Activated CD4-positive, alpha-beta T cell treated with anti-CD3 and anti-CD28 coated beads, Interleukin-2, Interleukin-6, amounts not matched to agents 100 ng/mL and 50 ng/mL, durations not matched to agents 16 hours and 8 hours (primary cell): ENCODE data around the gene DNAJC24.

Experiments used
- DNase-seq: peaks from one replicate; pipeline ENCODE4 v3.0.0-alpha.2; 2020

The DNAJC24 gene

DNA sequence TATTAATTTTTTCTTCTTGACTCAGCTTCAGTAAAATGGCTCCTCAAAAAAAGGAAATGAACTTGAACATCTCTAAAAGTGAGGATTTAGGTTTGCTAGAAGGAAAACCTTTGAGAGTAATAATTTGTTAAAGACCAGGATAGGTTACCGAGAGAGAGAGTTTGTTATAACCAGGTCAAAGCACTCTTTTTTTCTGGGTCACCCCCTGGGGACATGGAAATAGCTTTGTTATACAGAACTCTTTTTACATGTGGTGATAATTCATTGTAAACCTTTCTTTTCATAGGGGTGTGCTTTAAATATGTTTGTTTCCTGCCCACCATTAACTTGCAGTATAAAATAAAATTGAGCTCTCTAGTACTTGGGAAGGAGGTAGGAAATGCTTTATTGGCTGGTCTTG is 47.7 kb downstream of the DNAJC24 start:
- DNase-seq = no peak

- no peak for DNase-seq
Measured at GRCh38 chr11:31417816-31418215, 48.2 kb downstream of the DNAJC24 start.

DNA sequence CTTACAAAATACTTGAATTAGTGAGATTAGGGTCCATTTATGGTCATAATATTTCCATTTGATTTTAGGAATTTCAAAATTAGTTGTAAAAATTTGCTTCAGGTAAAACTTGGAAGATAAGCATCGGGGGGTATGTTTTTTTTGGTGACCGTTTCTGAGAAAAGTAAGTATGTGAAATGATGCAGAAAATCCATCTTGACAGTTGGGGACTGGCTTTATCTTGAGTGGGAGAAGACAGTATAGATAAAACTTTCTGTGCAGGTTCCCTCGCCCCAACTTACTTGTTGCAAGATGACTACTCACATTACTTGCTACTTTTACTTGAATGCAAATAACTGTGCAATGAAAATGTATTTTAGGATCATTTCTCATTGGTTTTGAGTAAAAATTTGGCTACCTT is 49.5 kb downstream of the DNAJC24 start:
- DNase-seq = no peak

DNA sequence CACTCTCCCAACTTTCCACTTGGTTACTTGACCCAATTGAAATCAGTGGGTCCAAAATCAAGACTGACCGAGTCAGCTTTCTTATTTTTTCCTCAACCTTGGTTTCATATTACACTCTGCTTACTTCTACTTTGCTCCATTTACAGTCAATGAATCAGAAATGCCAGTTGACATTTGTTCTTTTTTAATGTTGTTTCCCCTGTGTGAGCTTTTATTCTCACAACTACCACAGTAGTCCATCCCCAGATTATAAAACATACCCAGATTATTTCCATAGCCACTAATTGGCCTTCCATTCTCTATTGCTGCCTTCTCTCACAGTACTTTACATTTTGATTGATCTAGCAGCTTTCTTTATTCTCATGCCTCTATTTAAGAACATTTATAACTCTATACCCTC is 50.0 kb downstream of the DNAJC24 start:
- no peak for DNase-seq

GRCh38 chr11:31421820-31422219 is 52.2 kb downstream of the DNAJC24 start:
- no peak for DNase-seq

GRCh38 chr11:31422703-31423102 is 53.0 kb downstream of the DNAJC24 start:
- DNase-seq = no peak

- no peak for DNase-seq
Measured at GRCh38 chr11:31424652-31425051, 55.0 kb downstream of the DNAJC24 start.

GRCh38 chr11:31433851-31434250 is 64.2 kb downstream of the DNAJC24 start:
- DNase-seq = no peak

DNA sequence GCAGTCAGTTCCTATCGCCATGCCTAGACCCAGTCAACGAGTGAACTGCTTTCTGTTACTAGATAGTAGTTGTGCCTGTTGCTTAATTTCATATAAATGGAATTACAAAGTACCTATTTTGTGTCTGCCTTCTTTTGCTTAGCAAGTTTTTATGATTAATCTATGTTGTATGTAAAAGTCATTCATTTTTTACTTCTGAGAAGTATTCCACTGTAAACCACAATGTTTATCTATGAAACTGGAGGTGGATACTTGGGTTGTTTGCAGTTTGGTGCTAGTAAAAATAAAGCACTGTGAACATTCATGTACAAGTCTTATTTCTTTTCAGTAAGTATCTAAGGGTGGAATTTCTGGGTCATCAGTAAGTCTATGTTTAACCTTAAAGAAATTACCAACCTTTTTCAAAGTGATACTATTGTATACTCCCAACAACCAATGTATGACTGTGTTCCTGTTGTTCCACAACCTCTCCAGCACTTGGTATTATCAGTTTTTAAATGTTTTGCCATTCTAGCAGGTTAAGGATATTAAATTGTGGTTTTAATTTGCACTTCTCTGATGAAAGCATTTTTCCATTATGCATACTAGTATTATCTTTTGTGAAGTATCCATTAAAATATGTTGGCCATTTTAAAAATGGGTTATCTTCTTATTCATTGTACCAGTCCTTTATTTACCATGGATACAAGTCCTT is 68.2 kb downstream of the DNAJC24 start:
- no peak for DNase-seq

- no peak for DNase-seq
Measured at GRCh38 chr11:31441296-31441695, 71.6 kb downstream of the DNAJC24 start.

- no peak for DNase-seq
Measured at GRCh38 chr11:31442086-31442485, 72.4 kb downstream of the DNAJC24 start.

- DNase-seq = no peak
Measured at GRCh38 chr11:31443802-31444201, 74.1 kb downstream of the DNAJC24 start.

GRCh38 chr11:31445621-31446020 is 76.0 kb downstream of the DNAJC24 start:
- no peak for DNase-seq

DNA sequence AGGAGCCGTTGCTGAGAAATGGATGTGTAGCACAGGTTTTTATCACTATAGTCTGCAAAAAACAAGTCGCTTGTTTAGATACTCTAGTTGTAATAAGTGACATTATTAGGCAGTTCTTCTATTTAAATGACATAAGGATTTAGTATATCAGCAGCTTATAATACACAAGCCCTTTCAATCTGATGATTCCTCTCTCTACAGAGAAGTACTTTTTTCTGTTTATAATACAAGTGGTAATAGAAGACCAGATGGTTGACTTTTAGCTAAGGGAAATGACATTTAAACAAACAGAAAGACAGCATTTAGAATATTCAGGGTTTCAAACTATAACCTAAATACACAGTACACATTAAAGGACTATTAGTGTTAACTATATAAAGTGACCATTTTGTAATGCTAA is 79.4 kb downstream of the DNAJC24 start:
- DNase-seq = no peak

- DNase-seq = no peak
Measured at GRCh38 chr11:31450841-31451240, 81.2 kb downstream of the DNAJC24 start.

GRCh38 chr11:31455177-31455576 is 85.5 kb downstream of the DNAJC24 start:
- DNase-seq = no peak

- DNase-seq = no peak
Measured at GRCh38 chr11:31464436-31464835, 94.8 kb downstream of the DNAJC24 start.

- no peak for DNase-seq
Measured at GRCh38 chr11:31474083-31474482, 104.4 kb downstream of the DNAJC24 start.

GRCh38 chr11:31477528-31478222 is 108.0 kb downstream of the DNAJC24 start:
- no peak for DNase-seq

- DNase-seq = no peak
Measured at GRCh38 chr11:31478223-31478590, 108.5 kb downstream of the DNAJC24 start.

DNA sequence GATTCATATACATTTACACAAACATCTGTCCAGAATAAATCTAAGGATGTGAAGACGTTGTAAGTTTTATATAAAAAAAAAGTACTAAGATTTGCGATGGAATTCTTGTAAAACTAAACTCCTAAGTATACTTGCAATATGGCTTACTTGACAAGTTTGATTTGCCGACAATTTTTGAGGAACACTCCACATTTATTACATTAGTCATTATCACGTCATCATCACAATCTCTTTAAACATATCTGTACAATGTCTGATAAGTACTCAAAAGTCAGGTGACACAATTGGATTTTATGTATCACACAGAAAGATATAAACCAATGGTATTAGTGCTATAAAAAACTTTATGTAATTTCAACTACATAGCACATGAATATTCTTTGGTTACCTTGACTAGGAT is 109.4 kb downstream of the DNAJC24 start:
- DNase-seq = no peak

DNA sequence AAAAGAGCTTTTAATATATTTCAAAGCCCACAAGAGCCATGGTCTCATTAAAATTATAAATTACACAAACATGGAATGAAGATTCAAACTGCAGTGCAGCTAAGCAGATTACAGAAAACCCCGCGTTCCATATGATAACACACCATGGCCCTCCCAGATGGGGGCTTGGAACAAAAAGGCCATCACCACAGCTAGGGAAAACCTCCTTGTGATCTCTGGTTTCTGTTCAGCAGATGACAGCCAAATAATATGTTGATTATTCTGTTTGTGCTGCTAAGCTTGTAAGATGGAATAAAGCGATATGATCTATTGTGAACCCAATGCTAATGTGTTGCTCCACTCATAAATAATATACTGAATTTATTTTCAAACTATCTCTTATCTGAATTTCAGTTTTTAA is 111.3 kb downstream of the DNAJC24 start:
- DNase-seq = no peak
